ENCODE results near the gene SLC9A9.
"Not testable (repeated sequence)": the region's sequence is repeated elsewhere in the genome, so short reads cannot be mapped to it uniquely, and the experiment has no call there.

SLC9A9 gene

DNA sequence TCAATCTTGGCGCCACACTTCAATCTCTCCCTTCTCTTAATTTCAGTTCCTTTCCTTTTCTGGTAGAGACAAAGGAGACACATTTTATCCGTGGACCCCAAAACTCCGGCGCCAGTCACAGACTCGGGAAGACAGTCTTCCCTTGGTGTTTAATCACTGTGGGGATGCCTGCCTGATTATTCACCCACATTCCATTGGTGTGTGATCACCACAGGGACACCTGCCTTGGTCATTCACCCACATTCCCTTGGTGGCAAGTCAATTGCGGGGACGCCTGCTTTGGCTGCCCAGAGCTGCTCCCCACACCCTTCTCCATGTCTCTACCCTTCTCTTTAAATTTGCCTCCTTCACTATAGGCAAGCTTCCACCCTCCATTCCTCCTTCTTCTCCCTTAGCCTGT lies 50.1 kb downstream of the SLC9A9 start:
- not testable (repeated sequence) for DNase-seq; H3K4me1 Mint-ChIP-seq; H3K27ac Mint-ChIP-seq; H3K27me3 Mint-ChIP-seq (ENCODE audit: low read depth, poor library complexity); H3K4me3 Mint-ChIP-seq
- Mint-ChIP-seq H3K9me3 (peaks cover 16% of the 10 kb centered on the region), H3K36me3 (ENCODE audit: low read depth) (peaks cover 15% of the 10 kb centered on the region)

DNA sequence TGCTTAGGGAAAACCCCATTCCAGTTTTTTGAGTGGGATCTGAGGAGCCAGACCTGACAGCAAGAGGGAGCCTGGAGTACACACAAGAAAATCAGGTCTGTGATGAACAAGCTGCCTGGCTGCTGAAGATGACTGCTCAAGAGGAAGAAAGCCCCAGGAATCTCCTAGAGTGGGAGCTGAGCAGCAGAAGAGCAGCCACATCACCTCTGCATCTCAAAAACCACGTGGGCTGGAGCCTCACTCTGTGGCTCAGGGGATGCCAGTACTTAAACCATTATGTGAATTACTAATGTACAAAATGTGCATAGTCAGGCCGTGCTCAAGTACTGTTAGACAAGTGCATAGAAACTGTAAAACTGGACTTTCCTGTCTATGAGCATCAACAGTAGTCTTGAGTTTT lies 52.4 kb downstream of the SLC9A9 start:
- no peak overlapping the region for H3K27ac Mint-ChIP-seq
- no peak for DNase-seq
- peaks cover 26% of the 10 kb centered on the region for H3K36me3 Mint-ChIP-seq (ENCODE audit: low read depth)
- TF ChIP-seq, protein P1, sequence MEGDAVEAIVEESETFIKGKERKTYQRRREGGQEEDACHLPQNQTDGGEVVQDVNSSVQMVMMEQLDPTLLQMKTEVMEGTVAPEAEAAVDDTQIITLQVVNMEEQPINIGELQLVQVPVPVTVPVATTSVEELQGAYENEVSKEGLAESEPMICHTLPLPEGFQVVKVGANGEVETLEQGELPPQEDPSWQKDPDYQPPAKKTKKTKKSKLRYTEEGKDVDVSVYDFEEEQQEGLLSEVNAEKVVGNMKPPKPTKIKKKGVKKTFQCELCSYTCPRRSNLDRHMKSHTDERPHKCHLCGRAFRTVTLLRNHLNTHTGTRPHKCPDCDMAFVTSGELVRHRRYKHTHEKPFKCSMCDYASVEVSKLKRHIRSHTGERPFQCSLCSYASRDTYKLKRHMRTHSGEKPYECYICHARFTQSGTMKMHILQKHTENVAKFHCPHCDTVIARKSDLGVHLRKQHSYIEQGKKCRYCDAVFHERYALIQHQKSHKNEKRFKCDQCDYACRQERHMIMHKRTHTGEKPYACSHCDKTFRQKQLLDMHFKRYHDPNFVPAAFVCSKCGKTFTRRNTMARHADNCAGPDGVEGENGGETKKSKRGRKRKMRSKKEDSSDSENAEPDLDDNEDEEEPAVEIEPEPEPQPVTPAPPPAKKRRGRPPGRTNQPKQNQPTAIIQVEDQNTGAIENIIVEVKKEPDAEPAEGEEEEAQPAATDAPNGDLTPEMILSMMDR (IDR thresholded peaks at IDR 0.05): no peak
- H3K4me1 Mint-ChIP-seq: peaks cover 7% of the 10 kb centered on the region
- no peak overlapping the region for H3K4me3 Mint-ChIP-seq
- peaks cover 27% of the 10 kb centered on the region for H3K9me3 Mint-ChIP-seq
- H3K27me3 Mint-ChIP-seq (ENCODE audit: low read depth, poor library complexity): no peaks in the 10 kb centered on the region

DNA sequence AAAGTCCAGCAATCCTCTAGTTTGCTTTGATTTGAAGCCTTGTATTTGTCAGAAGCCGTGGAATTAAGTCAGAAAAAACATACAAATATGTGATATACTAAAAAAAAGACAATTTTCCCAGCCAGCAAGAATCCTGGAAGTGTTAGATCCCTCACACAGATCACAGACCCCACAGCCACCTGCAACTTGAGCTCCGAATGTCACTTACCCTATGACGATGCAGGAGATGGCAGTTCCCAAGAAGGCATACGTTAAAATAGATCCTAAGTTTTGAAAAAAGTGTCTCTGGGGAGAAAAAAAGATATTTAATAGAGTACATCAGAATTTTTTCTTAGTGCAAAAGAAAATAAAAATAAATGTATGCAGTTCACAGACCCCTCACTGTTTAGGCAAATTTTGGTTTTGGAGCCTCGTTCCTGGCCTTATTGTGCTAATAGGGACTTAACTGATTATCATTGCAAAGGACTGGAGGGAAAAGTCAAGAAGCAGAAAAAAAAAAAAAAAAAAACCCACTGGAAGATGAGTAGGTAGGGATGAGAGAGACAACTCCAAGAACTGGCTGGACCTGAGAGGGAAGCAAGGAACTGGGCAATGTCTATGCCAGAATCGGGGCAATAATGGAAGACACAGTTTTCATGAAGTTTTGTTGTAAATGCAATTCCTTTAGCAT lies 53.3 kb downstream of the SLC9A9 start:
- Mint-ChIP-seq H3K4me3 (no peak overlapping the region), H3K27ac (no peak overlapping the region), H3K4me1 (peaks cover 7% of the 10 kb centered on the region), H3K9me3 (peaks cover 30% of the 10 kb centered on the region), H3K27me3 (ENCODE audit: low read depth, poor library complexity) (no peaks in the 10 kb centered on the region), H3K36me3 (ENCODE audit: low read depth) (peaks cover 29% of the 10 kb centered on the region)
- TF ChIP-seq, protein P1 (IDR thresholded peaks at IDR 0.05): no peak
- no peak for DNase-seq

- DNase-seq: no peak
- no peak overlapping the region for H3K27ac Mint-ChIP-seq
- H3K27me3 Mint-ChIP-seq (ENCODE audit: low read depth, poor library complexity): no peaks in the 10 kb centered on the region
- H3K4me1 Mint-ChIP-seq: peaks cover 7% of the 10 kb centered on the region
- peaks cover 28% of the 10 kb centered on the region for H3K9me3 Mint-ChIP-seq
- TF ChIP-seq, protein P1 (IDR thresholded peaks at IDR 0.05): no peak
- peaks cover 28% of the 10 kb centered on the region for H3K36me3 Mint-ChIP-seq (ENCODE audit: low read depth)
- H3K4me3 Mint-ChIP-seq: no peak overlapping the region
Observed at GRCh38 chr3:143793971-143794370, 54.3 kb downstream of the SLC9A9 start.

DNA sequence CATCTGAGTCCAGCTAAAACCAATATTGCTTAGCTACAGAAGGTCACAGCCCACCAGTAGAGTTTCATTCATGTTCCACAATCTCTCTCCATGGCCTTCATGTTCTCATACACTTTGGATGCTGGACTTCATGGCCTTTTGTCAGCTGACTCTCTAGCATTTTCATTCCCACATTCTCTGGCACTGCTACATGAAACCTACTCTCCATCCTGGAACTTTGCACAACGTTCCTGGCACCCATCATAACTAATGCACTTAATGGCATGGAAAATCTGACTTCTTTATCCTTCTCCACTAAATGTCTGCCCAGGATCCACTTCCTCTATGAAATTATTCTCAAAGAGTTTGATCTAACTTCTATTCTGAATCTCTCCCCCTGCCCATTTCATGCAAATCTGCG lies 56.9 kb downstream of the SLC9A9 start:
- Mint-ChIP-seq H3K27me3 (ENCODE audit: low read depth, poor library complexity) (no peaks in the 10 kb centered on the region), H3K4me3 (no peak overlapping the region), H3K9me3 (peaks cover 14% of the 10 kb centered on the region), H3K27ac (no peak overlapping the region), H3K36me3 (ENCODE audit: low read depth) (peaks cover 14% of the 10 kb centered on the region), H3K4me1 (peaks cover 10% of the 10 kb centered on the region)
- no peak for DNase-seq
- TF ChIP-seq, protein P1 (IDR thresholded peaks at IDR 0.05): no peak

DNA sequence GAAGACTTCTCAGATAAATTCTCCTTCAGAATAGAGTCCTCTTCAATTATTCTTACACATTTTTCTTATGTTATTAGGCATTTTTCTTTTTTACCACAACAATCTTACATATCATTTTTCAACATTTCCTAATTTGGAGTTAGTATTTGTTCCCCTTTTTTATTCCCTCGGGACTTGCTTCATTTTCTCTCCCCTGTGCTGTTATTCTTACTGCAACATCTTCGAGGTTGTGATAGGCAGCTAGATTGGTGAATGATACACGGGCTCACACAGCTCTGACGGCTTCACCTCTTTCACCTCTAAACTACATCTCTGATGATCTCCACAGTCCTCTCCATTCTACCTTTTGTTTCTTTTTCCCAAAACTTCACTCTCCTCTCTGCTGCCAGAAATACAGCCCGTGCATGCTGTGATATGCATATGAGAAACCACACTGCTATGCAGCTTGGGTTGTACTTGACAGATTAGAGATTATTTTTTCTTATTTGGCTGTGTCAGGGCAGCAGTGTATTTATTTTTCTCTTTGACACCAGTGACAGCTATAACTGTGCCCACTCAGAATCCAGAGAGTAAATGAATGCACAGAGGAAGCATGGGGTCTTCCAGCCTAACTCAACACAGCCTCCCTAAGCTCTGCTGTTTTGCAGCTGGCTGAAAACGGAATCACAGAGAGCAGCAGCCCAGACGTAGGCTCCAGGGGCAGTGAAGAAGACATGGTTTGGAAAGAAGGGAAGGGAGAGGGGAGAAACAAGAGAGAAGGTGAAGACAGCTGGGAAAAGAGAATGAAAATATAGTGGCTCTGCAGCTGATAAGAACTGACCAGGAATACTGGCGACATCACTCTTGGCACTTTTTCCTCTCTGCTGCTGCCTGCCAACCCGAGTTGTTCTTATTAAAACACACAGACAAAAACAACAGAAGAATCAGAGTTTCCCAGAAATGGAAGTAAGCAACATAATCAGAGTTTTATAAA lies 61.8 kb downstream of the SLC9A9 start:
- DNase-seq: no peak
- peaks cover 3% of the 10 kb centered on the region for H3K27me3 Mint-ChIP-seq (ENCODE audit: low read depth, poor library complexity)

More for the DNA sequence above, 61.8 kb downstream of the SLC9A9 start:
- Mint-ChIP-seq H3K27ac (no peak overlapping the region), H3K4me1 (peaks cover 20% of the 10 kb centered on the region), H3K4me3 (no peak overlapping the region), H3K36me3 (ENCODE audit: low read depth) (peaks cover 11% of the 10 kb centered on the region), H3K9me3 (peaks cover 11% of the 10 kb centered on the region)
- TF ChIP-seq, protein P1 (IDR thresholded peaks at IDR 0.05): no peak

Data from nephron progenitor cell (in vitro differentiated cells).